Spinal cord (tissue), 10 donors: ENCODE results near the gene RFWD3. TPM values are rescaled to one million over a fixed set of nuclear protein-coding genes. Genes with fewer than 3 reads are reported as not detected.

ENCODE experiments used
- DNase-seq, 6 donors: peaks; one replicate each; pipeline versions ENCODE4 v3.0.0 to v3.0.0-alpha.2; 2013 to 2015; ENCODE audit warnings: low spot score in 6 of 6, low read depth in 4 of 6
- H3K27ac ChIP-seq: one replicate; pipeline ENCODE4 v1.5.1; 2013; ENCODE audit warnings: low read depth, low read length, control low read depth
- H3K27me3 ChIP-seq: one replicate; pipeline ENCODE4 v1.6.1; 2013; ENCODE audit warnings: low read length; ENCODE audit not compliant: control insufficient read depth, insufficient read depth
- H3K36me3 ChIP-seq: one replicate; pipeline ENCODE4 v1.6.1; 2013; ENCODE audit warnings: low read length; ENCODE audit not compliant: control insufficient read depth, insufficient read depth
- H3K4me1 ChIP-seq: one replicate; pipeline ENCODE4 v1.6.1; 2013; ENCODE audit warnings: low read length; ENCODE audit not compliant: control insufficient read depth, insufficient read depth
- H3K4me3 ChIP-seq: one replicate; pipeline ENCODE4 v1.5.1; 2013; ENCODE audit warnings: low read depth, low read length, control low read depth
- H3K9me3 ChIP-seq: one replicate; pipeline ENCODE4 v1.6.1; 2013; ENCODE audit warnings: low read length; ENCODE audit not compliant: control insufficient read depth, insufficient read depth
- WGBS: methylation state at CpG from one replicate; pipeline ENCODE4 v1.1.5; 2013; ENCODE audit warnings: missing lambda C conversion rate; ENCODE audit not compliant: insufficient coverage; 5-methylcytosine and 5-hydroxymethylcytosine counted together
- polyA plus RNA-seq, 2 donors: library from polyadenylated mRNA; unstranded; fragments of 120-200 nt; gene quantifications; one replicate each; pipeline ENCODE4 v1.2.1, GENCODE V29; 2013; ENCODE audit not compliant: insufficient read length in 2 of 2
- total RNA-seq, 2 donors: library from RNA; depleted of rRNA in 1 of 2; stranded (reverse); fragments of 120-200 nt in 1 of 2; fragments of >200 nt in 1 of 2; gene quantifications; one replicate each; pipeline versions ENCODE4 v1.2.3 to v1.2.4, GENCODE V29; 2013 to 2014
- donor health status: healthy.

The RFWD3 gene
- total and polyA plus RNA-seq, 4 donors = 12.5 to 15.3 (median 13.3) TPM

- Histone ChIP-seq H3K4me3 (no peak overlapping the region), H3K27me3 (no peaks in the 10 kb centered on the region), H3K27ac (no peak overlapping the region), H3K4me1 (no peaks in the 10 kb centered on the region), H3K36me3 (peaks cover 17% of the 10 kb centered on the region), H3K9me3 (no peaks in the 10 kb centered on the region)
- DNase-seq = no peak
- 100% methylated on average over 1 of the region's 2 CpGs for WGBS
Measured at GRCh38 chr16:74651841-74652240, 14.8 kb downstream of the RFWD3 start.

- WGBS = 100% methylated on average over 1 of the region's 6 CpGs
- Histone ChIP-seq H3K4me3 (no peak overlapping the region), H3K4me1 (no peaks in the 10 kb centered on the region), H3K36me3 (peaks cover 18% of the 10 kb centered on the region), H3K27ac (no peak overlapping the region), H3K9me3 (no peaks in the 10 kb centered on the region), H3K27me3 (no peaks in the 10 kb centered on the region)
- DNase-seq = peak in 2 of 6 donors; percentile 14 to 15
Measured at GRCh38 chr16:74650966-74651567, 15.6 kb downstream of the RFWD3 start.

GRCh38 chr16:74649839-74650504, 16.7 kb downstream of the RFWD3 start:
- no peaks in the 10 kb centered on the region for H3K4me1 ChIP-seq
- no peaks in the 10 kb centered on the region for H3K27me3 ChIP-seq
- H3K9me3 ChIP-seq = no peaks in the 10 kb centered on the region
- H3K36me3 ChIP-seq = peaks cover 26% of the 10 kb centered on the region
- no peak overlapping the region for H3K4me3 ChIP-seq
- no peak for DNase-seq
- no peak overlapping the region for H3K27ac ChIP-seq
- no CpG with 5 or more reads among the region's 1 CpG for WGBS

- H3K27me3 ChIP-seq = no peaks in the 10 kb centered on the region
- no peak overlapping the region for H3K27ac ChIP-seq
- WGBS = 100% methylated on average over 8 of the region's 8 CpGs
- no peaks in the 10 kb centered on the region for H3K4me1 ChIP-seq
- H3K9me3 ChIP-seq = no peaks in the 10 kb centered on the region
- no peak overlapping the region for H3K4me3 ChIP-seq
- no peak for DNase-seq
- H3K36me3 ChIP-seq = peaks cover 37% of the 10 kb centered on the region
Measured at GRCh38 chr16:74641969-74642368, 24.7 kb downstream of the RFWD3 start.

GRCh38 chr16:74637742-74638453, 28.8 kb downstream of the RFWD3 start:
- H3K36me3 ChIP-seq = peaks cover 39% of the 10 kb centered on the region
- no peak for DNase-seq
- no peak overlapping the region for H3K27ac ChIP-seq
- no peaks in the 10 kb centered on the region for H3K9me3 ChIP-seq
- no peak overlapping the region for H3K4me3 ChIP-seq
- WGBS = 89% methylated on average over 5 of the region's 7 CpGs
- no peaks in the 10 kb centered on the region for H3K4me1 ChIP-seq
- H3K27me3 ChIP-seq = no peaks in the 10 kb centered on the region

- Histone ChIP-seq H3K27me3 (no peaks in the 10 kb centered on the region), H3K36me3 (peaks cover 31% of the 10 kb centered on the region), H3K4me1 (no peaks in the 10 kb centered on the region), H3K4me3 (no peak overlapping the region), H3K27ac (no peak overlapping the region), H3K9me3 (no peaks in the 10 kb centered on the region)
- WGBS = no CpG with 5 or more reads among the region's 5 CpGs
- no peak for DNase-seq
Measured at GRCh38 chr16:74635303-74635702, 31.4 kb downstream of the RFWD3 start.

- H3K36me3 ChIP-seq = peaks cover 37% of the 10 kb centered on the region
- H3K27ac ChIP-seq = no peak overlapping the region
- 100% methylated on average over 5 of the region's 7 CpGs for WGBS
- H3K4me1 ChIP-seq = no peaks in the 10 kb centered on the region
- no peak for DNase-seq
- H3K9me3 ChIP-seq = no peaks in the 10 kb centered on the region
- H3K27me3 ChIP-seq = no peaks in the 10 kb centered on the region
- no peak overlapping the region for H3K4me3 ChIP-seq
Measured at GRCh38 chr16:74633686-74634085, 33.0 kb downstream of the RFWD3 start.

GRCh38 chr16:74627506-74628220, 39.0 kb downstream of the RFWD3 start:
- no peaks in the 10 kb centered on the region for H3K4me1 ChIP-seq
- peaks cover 51% of the 10 kb centered on the region for H3K36me3 ChIP-seq
- WGBS = 91% methylated on average over 5 of the region's 6 CpGs
- no peaks in the 10 kb centered on the region for H3K27me3 ChIP-seq
- H3K4me3 ChIP-seq = no peak overlapping the region
- DNase-seq = peak in 1 of 6 donors; percentile 21
- no peaks in the 10 kb centered on the region for H3K9me3 ChIP-seq
- H3K27ac ChIP-seq = no peak overlapping the region

GRCh38 chr16:74626741-74627416, 39.8 kb downstream of the RFWD3 start:
- no CpG with 5 or more reads among the region's 1 CpG for WGBS
- Histone ChIP-seq H3K36me3 (peaks cover 46% of the 10 kb centered on the region), H3K4me3 (no peak overlapping the region), H3K27ac (no peak overlapping the region), H3K4me1 (no peaks in the 10 kb centered on the region), H3K27me3 (no peaks in the 10 kb centered on the region), H3K9me3 (no peaks in the 10 kb centered on the region)
- DNase-seq = no peak
